Caco-2 (cell line): ENCODE results near the gene COL4A3. TPM values are rescaled to one million over a fixed set of nuclear protein-coding genes. Genes with fewer than 3 reads are reported as not detected.

Source experiments
- BruUV-seq: library from RNA; stranded (reverse); fragments of 400-500 nt; replicated peaks from 2 replicates; lab custom pipeline; 2021; lab: Mats Ljungman, UMichigan
- CTCF ChIA-PET: fragments of 300-600 bp; sonication (Branson Sonifier 250); formaldehyde crosslinking; loops from one replicate; lab custom pipeline; 2022; ENCODE audit warnings: antibody characterized with exemption; lab: Charles Lee
- POLR2A ChIA-PET: fragments of 300-600 bp; sonication (Branson Sonifier 250); formaldehyde crosslinking; loops from one replicate; lab custom pipeline; 2022; ENCODE audit warnings: antibody characterized with exemption; lab: Charles Lee
- DNase-seq, 2 experiments: peaks; one replicate each; pipeline versions ENCODE4 v3.0.0 to v3.0.0-alpha.2; 2020 to 2022
- H3K27me3 ChIP-seq: replicated peaks from 2 replicates; pipeline ENCODE4 v1.6.0; 2011; ENCODE audit warnings: low read length; ENCODE audit not compliant: control insufficient read depth, insufficient read depth
- H3K36me3 ChIP-seq: 2 replicates; pipeline ENCODE4 v1.5.1; 2011; ENCODE audit warnings: low read length; ENCODE audit not compliant: control insufficient read depth, insufficient read depth
- H3K4me1 ChIP-seq: fragments of 250-450 bp; sonication (Bioruptor Pico); 2 replicates; pipeline ENCODE4 v1.5.1; 2020; ENCODE audit warnings: mild to moderate bottlenecking
- H3K4me3 ChIP-seq: 2 replicates; pipeline ENCODE4 v1.5.1; 2011; ENCODE audit warnings: low read depth, mild to moderate bottlenecking, control low read depth, low read length
- H3K9me3 ChIP-seq: fragments of 250-450 bp; sonication (Bioruptor Pico); 2 replicates; pipeline ENCODE4 v1.5.1; 2020; ENCODE audit warnings: mild to moderate bottlenecking, moderate library complexity
- H3K27ac Mint-ChIP-seq: one replicate; pipeline ENCODE4 v1.8.0; 2022; ENCODE audit warnings: mixed read lengths; ENCODE audit not compliant: unreplicated experiment
- H3K27me3 Mint-ChIP-seq: one replicate; pipeline ENCODE4 v1.8.0; 2022; ENCODE audit warnings: mixed read lengths; ENCODE audit not compliant: insufficient read depth, unreplicated experiment
- H3K36me3 Mint-ChIP-seq: one replicate; pipeline ENCODE4 v1.8.0; 2022; ENCODE audit warnings: mild to moderate bottlenecking, mixed read lengths; ENCODE audit not compliant: insufficient read depth, unreplicated experiment
- H3K4me1 Mint-ChIP-seq: one replicate; pipeline ENCODE4 v1.8.0; 2022; ENCODE audit warnings: low read depth, mixed read lengths; ENCODE audit not compliant: unreplicated experiment
- H3K4me3 Mint-ChIP-seq: one replicate; pipeline ENCODE4 v1.8.0; 2022; ENCODE audit warnings: mild to moderate bottlenecking, moderate library complexity, mixed read lengths; ENCODE audit not compliant: unreplicated experiment
- H3K9me3 Mint-ChIP-seq: one replicate; pipeline ENCODE4 v1.8.0; 2022; ENCODE audit warnings: mixed read lengths; ENCODE audit not compliant: unreplicated experiment
- CTCF ChIP-seq, 2 experiments: fragments of 200-600 bp in 1 of 2; IDR thresholded peaks; 1 replicate in 1 of 2; 2 replicates in 1 of 2; pipeline versions ENCODE4 v1.5.1 to v1.8.0; 2011 to 2022; ENCODE audit warnings: antibody characterized with exemption in 1 of 2, control low read depth in 1 of 2, inconsistent platforms in 1 of 2, low read depth in 1 of 2, low read length in 1 of 2, mild to moderate bottlenecking in 1 of 2, moderate library complexity in 1 of 2; ENCODE audit not compliant: insufficient read depth in 1 of 2, severe bottlenecking in 1 of 2, unreplicated experiment in 1 of 2
- intact Hi-C: fragments of 100-400 bp; cut with micrococcal nuclease; formaldehyde crosslinking; loops from one replicate; pipeline ENCODE4 v1.10.0; 2022; ENCODE audit not compliant: unreplicated experiment
- total RNA-seq: library from RNA; stranded (reverse); gene quantifications from 2 replicates; pipeline ENCODE4 v1.2.3, GENCODE V29; 2022

COL4A3 gene
- total RNA-seq, 1 experiment from 2014 or later = 4.2 TPM

GRCh38 chr2:227292314-227292713 lies 127.9 kb downstream of the COL4A3 start:
- CTCF ChIA-PET = no interaction called here
- Mint-ChIP-seq H3K4me1 (peaks cover 7% of the 10 kb centered on the region), H3K27ac (no peak overlapping the region), H3K36me3 (no peaks in the 10 kb centered on the region), H3K27me3 (no peaks in the 10 kb centered on the region), H3K9me3 (no peaks in the 10 kb centered on the region), H3K4me3 (no peak overlapping the region)
- no TSS peak for BruUV-seq
- POLR2A ChIA-PET = no interaction called here
- Histone ChIP-seq H3K4me3 (no peak overlapping the region), H3K4me1 (peaks cover 9% of the 10 kb centered on the region), H3K36me3 (no peaks in the 10 kb centered on the region), H3K27me3 (no peaks in the 10 kb centered on the region), H3K9me3 (no peaks in the 10 kb centered on the region)
- no peak for DNase-seq
- TF ChIP-seq CTCF (IDR thresholded peaks at IDR 0.05; ENCODE audit: insufficient read depth in 1 of 2, low read depth in 1 of 2, low read length in 1 of 2, severe bottlenecking in 1 of 2, unreplicated experiment in 1 of 2) = no peak
- intact Hi-C loops = no loop called here

GRCh38 chr2:227293531-227293930 lies 129.1 kb downstream of the COL4A3 start:
- no peak for TF ChIP-seq CTCF (IDR thresholded peaks at IDR 0.05; ENCODE audit: insufficient read depth in 1 of 2, low read depth in 1 of 2, low read length in 1 of 2, severe bottlenecking in 1 of 2, unreplicated experiment in 1 of 2)
- ChIA-PET POLR2A (no interaction called here), CTCF (no interaction called here)
- H3K27me3 ChIP-seq = no peaks in the 10 kb centered on the region
- Mint-ChIP-seq H3K4me3 (no peak overlapping the region), H3K4me1 (peaks cover 7% of the 10 kb centered on the region), H3K27ac (no peak overlapping the region), H3K27me3 (no peaks in the 10 kb centered on the region), H3K36me3 (no peaks in the 10 kb centered on the region), H3K9me3 (no peaks in the 10 kb centered on the region)
- H3K4me3 ChIP-seq = no peak overlapping the region
- no peaks in the 10 kb centered on the region for H3K36me3 ChIP-seq
- no TSS peak for BruUV-seq
- H3K9me3 ChIP-seq = no peaks in the 10 kb centered on the region
- intact Hi-C loops = no loop called here
- DNase-seq = no peak
- H3K4me1 ChIP-seq = peaks cover 10% of the 10 kb centered on the region

GRCh38 chr2:227295806-227296205 lies 131.4 kb downstream of the COL4A3 start:
- Mint-ChIP-seq H3K27me3 (no peaks in the 10 kb centered on the region), H3K27ac (no peak overlapping the region), H3K36me3 (no peaks in the 10 kb centered on the region), H3K4me3 (no peak overlapping the region), H3K9me3 (no peaks in the 10 kb centered on the region), H3K4me1 (peaks cover 7% of the 10 kb centered on the region)
- DNase-seq = no peak
- intact Hi-C loops = no loop called here
- no peak overlapping the region for H3K4me3 ChIP-seq
- BruUV-seq = no TSS peak
- no peaks in the 10 kb centered on the region for H3K27me3 ChIP-seq
- ChIA-PET CTCF (no interaction called here), POLR2A (no interaction called here)
- H3K4me1 ChIP-seq = peaks cover 10% of the 10 kb centered on the region
- H3K36me3 ChIP-seq = no peaks in the 10 kb centered on the region
- no peak for TF ChIP-seq CTCF (IDR thresholded peaks at IDR 0.05; ENCODE audit: insufficient read depth in 1 of 2, low read depth in 1 of 2, low read length in 1 of 2, severe bottlenecking in 1 of 2, unreplicated experiment in 1 of 2)
- H3K9me3 ChIP-seq = no peaks in the 10 kb centered on the region
